ENCODE measurements around the gene FGR. TPM values are rescaled to one million over a fixed set of nuclear protein-coding genes. Genes with fewer than 3 reads are reported as not detected.

The FGR gene
- total RNA-seq, 1 donor from 2014 or later = 1.2 TPM

DNA sequence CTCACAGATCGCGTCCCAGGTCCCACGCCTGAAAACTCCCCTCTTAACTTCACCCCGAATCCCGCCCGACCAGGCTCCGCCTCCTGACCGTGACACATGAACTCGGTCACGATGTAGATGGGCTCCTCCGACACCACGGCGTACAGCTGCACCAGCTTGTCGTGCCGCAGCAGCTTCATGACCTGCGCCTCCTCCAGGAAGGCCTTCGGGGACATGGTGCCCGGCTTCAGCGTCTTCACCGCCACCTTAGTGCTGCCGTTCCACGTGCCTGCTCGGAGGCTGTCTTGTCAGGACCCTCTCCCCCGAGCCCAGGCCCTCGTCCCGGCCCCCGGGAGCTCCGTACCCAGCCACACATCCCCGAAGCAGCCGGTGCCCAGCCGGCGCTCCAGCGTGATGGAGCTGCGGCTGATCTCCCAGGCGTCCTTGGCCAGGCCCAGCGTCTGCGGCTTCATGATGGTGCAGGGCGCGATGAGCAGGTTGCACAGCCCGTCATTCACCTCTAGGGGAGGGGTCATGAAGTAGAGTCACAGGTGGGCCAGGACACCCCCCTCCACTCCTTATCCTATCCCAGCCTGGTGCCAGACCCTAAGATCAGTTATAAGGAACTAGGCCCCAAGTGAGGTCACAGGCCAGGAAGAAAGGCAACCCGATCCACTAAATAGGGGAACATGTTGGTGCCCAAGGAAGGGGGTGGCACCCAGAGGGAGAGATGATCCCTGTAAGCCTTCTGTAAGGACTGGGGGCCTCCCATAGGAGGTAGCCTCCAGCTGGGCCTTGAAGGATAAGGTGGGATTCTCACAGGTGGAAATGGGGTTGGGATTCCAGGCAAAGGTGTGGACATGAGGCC, 19.4 kb downstream of the FGR start:
- no peak for DNase-seq

GRCh38 chr1:27614625-27615344, 20.2 kb downstream of the FGR start:
- no peak for DNase-seq

DNA sequence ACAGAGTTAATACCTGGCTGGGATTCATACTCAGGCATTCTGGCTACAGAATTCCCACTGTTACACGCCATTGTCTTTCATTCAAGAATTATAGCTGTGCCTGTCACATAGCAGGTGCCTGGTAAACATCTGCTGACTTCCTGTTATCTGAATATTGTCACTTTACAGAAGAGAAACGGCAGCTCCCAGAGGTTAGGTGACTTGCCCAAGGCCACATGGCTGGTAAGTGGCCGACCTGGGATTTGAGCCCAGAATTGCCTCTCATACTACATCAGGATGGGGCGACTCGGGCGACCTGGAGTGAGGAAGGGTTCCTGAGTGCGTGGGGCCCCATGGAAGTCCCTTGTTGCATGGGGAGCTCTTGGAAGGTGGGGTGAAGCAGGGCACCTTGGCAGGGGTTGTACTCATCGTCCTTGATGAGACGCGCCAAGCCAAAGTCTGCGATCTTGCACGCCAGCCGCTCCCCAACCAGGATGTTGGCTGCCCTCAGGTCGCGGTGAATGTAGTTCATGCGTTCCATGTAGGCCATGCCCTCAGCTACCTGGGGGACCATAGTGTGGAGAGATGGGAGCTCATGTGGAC, 20.9 kb downstream of the FGR start:
- no peak for DNase-seq

GRCh38 chr1:27612718-27613117, 22.3 kb downstream of the FGR start:
- DNase-seq = no peak

DNA sequence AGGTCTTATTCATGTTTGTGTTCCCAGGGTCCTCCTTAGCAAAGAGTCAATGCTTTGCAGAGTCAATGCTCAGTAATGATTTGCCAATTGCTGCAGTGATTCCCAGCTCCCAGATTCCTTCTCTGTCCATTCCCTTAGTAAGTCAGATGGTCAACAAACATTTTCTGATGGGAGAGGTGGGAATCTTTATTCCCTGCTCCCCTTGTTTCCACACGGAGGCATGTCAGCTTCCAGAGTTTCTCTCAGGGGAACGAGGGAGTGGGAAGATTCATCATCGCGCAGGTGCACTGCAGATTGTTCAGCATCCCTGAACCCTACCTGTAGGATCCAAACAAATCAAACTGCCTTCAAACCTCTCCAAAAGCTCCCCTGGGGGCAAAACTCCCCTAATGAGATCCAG, 23.5 kb downstream of the FGR start:
- DNase-seq = no peak

- no peak for DNase-seq
Measured at GRCh38 chr1:27609618-27610240, 25.3 kb downstream of the FGR start.

DNA sequence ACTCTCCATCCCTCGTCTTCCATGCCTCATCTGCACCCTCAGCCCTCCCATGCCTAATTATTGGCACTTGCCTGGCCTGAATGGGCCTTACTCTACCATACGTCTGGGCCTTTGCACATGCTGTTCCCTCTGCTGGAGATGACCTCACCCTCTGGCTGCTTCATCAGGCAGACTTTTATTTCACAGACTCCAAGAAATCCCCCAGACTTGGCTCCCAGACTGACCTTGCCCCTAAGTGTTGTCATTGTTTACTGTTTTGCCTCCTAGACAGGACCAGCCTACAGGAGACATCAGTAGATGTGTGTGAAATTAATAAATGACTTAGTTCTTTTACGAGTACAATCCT, 25.8 kb downstream of the FGR start:
- no peak for DNase-seq

DNA sequence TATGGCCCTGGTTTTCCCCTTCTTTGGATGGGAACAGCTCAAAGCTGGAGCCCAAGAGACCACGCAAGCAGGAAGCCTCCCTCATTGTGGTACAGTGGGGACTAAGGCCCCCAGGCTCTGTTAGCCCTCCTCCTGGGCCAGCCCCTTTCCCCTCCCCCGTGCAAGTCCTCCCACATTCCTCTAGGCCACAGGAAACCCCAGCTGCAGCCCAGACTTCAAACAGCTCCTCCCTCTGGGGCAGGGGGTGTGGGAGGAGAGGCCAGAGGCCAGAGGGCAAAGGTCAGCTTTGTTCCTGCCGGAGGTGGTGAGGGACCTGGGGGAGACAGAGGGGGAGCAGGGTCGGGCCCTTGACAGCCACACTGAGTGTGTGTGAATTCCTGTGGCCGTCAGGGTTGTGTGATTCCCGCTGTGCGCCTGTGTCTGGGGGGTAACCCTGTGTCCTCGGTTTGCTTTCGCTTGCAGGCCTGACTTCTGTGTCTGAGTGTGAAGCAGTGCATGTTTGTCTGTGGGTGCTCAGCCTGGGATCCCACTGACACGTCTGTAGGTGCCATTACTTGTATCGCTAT, 27.7 kb downstream of the FGR start:
- DNase-seq = no peak

- peak; percentile 47 for DNase-seq
Measured at GRCh38 chr1:27606708-27607238, 28.2 kb downstream of the FGR start.

DNA sequence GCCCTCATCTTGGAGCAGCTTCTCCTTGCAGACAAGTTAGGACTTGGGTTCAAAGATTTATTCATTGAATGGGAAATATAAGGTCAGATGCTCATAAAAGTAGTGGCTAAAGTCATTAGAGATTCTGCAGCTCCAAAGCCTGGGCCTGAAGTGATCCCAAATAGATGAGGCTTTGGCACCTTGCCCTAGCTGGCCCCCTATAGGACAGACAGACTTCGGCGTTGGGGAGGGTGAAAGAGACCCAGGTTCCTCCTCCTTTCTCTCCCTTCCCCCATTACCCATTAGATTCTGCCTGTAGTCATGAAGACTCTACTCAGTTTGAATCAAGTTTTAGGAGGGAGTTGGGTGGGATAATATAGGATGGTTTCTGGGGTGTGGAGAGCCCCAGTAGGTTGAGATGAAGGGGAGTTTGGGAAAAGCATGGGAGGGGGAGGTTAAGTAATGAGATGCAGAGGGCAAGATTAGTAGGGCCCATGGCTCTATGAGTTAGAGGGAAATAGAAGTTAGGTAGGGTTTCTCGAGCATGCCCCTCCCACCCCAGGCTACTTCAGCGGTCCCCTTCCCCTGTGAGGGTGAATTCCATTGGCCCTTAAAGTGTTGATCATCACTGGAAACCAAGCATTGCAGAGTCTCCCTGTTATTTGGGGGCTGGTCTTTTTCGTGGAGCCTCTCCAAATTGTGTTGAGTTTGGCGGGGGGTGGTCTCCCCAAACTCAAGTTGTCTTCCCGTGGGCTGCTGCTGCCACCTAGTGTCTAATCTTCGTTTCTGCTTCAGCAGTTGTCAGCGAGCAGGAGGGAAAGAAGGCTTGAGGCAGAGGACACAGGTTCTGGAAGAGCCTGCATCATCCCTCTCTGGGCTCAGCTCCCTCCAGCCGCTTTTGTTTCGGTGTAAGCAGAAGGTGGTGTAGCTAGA, 28.9 kb downstream of the FGR start:
- peak; percentile 75 for DNase-seq

GRCh38 chr1:27605300-27605766, 29.7 kb downstream of the FGR start:
- no peak for DNase-seq

GRCh38 chr1:27604579-27605299, 30.2 kb downstream of the FGR start:
- no peak for DNase-seq

GRCh38 chr1:27603681-27604578, 31.1 kb downstream of the FGR start, which contains the start of gene AHDC1:
Gene AHDC1 (minus strand): TSS chr1:27604144. CDS start chr1:27552115, 52,029 bp downstream.
- peak; percentile 93 for DNase-seq

GRCh38 chr1:27603309-27603680, 31.7 kb downstream of the FGR start:
- DNase-seq = peak; percentile 46

DNA sequence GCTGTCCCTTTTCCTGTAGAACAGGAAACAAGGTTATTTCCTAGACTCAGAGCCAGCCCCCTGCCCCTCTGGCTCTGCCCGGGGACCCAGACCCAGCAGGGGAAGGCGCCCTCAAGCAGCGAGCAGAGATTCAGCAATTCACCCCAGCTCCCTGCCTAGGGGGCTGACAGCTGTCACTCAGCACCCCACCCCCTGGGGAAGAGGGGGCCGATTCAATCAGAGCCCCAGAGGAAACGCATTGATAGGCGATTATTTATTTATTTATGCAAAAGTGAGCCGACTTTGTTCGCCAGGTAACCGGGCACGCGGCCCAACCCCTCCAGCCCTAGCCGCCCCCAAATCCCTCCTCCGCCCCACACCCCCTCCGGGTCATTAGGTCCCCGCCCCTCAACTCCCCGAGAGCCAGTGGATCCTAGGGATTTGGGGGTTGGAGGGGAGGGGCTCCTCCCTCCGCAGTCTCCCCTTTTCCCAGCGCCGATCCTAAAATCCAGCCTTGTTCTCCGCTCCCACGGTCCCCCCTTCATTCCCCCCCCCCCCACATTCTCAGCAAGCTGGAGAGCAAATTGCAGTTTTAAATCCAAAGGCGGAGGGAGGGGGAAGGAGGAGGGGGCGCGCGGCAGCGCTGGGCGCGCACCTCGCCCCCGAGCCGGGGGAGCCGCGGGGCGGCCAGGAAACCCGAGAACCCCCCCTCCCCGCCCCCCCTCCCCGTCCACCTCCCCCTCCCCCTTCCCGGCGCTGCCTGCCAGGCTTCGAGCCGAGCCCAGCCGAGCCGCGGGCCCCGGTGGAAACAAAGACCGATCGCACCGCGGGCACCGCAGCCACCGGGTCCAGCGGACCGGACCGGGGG, 32.3 kb downstream of the FGR start:
- DNase-seq = peak; percentile 61

DNA sequence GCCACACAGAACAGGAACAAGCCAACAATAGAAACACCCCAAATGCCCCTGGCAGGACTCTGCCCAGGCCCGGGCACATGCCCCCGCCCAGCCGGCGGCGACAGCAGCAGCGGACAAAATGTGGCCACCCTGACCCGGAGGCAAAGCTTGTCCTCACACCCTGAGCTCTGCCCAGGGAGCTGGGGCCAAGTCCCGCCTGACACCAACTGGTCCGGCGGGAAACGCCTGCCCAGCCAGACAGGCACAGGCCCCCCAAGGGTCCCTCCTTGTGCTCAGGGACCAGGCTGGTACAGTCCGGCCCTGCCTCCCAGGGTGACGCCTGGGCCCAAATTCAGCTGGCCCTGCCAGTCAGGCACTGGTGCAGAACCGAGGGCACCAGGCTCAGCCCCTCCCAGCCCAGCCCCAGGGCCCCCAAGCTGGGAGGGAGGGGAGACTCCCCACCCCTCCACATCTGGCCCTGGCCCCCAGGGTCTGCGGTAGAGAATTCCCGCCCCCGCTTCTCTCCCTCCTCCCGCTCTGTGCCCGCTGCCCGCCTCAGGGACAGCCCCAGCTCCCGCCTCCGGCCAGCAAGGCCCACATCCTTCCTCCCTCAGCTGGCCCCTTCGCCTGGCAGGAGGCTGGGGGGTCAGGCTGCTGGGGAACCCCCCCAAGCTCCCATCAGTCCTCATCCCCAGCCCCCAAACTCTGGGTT, 33.1 kb downstream of the FGR start:
- peak; percentile 47 for DNase-seq

DNA sequence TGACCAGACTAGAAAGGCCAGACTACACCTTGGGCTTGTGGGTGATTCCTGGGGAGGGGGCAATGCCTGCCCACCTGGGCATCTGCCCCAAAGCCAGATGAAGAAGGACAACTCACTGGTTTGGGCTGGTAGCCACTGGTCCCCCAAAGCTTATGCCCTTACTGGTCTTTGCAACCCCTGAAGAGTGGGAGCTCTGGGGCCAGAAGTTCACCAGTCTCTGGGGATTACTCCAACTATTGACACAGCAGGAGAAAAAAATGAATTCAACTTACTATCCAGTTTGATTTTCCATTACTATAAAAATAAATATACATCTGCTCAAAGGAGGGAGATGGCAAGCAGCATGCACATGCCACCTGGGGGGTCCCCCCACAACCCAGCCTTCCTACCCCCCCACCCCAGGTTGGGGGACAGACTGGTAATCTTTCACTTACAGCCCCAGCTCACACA, 33.6 kb downstream of the FGR start:
- no peak for DNase-seq
